NCI-H128 (cell line): ENCODE data around the gene OR5AL1.
"Not testable (repeated sequence)": the region's sequence is repeated elsewhere in the genome, so short reads cannot be mapped to it uniquely, and the experiment has no call there.

Experiments
- DNase-seq: peaks from one replicate; lab custom pipeline; 2025; ENCODE audit not compliant: unreplicated experiment; lab: John Stamatoyannopoulos, UW

Gene OR5AL1

DNA sequence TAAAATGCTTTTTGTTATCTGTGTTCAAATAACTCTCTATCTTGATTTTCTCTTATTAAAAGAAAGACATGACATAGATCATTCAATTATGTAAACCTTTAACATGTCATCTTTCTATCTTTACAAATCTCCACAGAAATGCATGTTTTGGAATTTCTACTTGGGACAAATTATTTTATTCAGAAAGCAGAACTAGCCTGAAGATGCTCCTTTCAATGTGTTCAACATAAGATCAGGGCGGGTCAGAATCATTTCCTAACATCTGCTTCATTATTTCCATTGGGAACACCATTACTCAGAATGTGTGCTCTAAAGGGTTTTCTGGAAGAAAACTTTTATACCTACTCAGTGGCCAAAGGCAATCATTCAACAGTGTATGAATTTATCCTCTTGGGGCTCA, at the start of gene OR5AL1:
OR5AL1 (plus strand) TSS at position 301 of the 400 bp plus-strand sequence.
- no peak for DNase-seq

DNA sequence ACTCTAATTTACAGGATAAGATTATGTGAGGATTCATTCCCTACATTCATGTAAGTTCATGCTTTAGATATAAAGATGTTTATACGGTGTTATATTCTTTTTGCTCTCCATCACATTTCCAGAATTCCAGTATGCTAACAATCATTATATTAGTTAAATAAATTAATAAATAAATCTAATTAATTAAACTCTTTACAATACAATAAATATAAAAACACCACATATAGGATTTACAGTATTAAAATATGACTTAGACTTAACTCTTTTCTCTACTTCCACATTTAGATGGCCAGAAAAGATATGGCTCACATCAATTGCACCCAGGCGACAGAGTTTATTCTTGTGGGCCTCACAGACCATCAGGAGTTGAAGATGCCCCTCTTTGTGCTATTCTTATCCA, 37.2 kb upstream of the OR5AL1 start, which contains the start of gene OR8U1:
OR8U1 (plus strand) TSS at position 301 of the 400 bp plus-strand sequence; CDS start at position 301, 0 bp downstream.
- DNase-seq, result no peak

DNA sequence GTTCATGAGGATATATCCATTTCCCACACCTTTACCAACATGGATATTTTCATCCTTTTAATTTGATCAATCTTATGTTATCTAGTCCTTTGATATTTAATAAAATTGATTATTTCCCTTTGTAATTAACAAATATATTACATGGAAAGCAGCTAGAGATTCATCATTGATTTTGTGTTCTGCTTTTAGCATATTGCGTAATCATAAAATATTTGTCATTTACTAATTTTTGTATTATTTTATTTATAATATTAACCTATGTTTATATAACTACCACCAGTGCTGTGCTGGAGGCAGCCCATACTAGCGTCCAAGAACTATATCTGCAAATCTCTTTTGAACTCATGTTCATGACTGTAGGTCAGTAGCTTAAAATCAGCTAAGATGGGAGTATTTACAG, 32.4 kb upstream of the OR5AL1 start:
- no peak for DNase-seq

DNA sequence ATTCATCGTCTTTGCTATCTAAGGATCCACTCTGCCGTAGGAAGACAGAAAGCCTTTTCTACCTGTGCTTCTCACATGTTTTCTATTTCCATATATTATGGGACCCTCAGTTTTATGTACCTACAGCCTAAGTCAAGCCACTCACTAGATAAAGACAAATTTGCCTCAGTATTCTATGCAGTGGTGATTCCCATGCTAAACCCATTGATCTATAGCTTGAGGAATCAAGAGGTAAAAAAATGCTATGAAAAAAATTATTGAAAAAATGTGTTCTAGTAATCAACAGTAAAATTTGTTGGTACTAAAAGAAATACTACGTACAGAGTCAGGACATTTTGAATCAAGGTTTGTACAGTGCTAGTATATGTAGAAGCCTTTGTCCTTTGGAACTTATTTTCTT, 18.1 kb upstream of the OR5AL1 start:
- no peak for DNase-seq

GRCh38 chr11:56396047-56396446, 16.4 kb upstream of the OR5AL1 start:
- DNase-seq, result no peak

DNA sequence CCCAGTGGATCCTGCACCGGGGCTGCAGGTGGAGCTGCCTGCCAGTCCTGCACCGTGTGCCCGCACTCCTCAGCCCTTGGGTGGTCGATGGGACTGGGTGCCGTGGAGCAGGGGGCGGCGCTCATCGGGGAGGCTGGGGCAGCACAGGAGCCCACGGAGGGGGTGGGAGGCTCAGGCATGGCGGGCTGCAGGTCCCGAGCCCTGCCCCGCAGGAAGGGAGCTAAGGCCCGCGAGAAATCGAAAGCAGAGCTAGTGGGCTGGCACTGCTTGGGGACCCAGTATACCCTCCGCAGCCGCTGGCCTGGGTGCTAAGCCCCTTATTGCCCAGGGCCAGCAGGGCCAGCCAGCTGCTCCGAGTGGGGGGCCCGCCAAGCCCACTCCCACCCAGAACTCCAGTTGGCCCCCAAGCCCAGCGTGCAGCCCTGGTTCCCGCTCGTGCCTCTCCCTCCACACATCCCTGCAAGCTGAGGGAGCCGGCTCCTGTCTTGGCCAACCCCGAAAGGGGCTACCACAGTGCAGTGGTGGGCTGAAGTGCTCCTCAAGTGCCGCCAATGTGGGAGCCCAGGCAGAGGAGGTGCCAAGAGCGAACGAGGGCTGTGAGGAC, 10.5 kb upstream of the OR5AL1 start:
- DNase-seq, result not testable (repeated sequence)

- DNase-seq, result no peak
These were observed 8.1 kb upstream of the OR5AL1 start for GRCh38 chr11:56404393-56404792.

GRCh38 chr11:56410801-56411200, 1.7 kb upstream of the OR5AL1 start:
- DNase-seq, result no peak

- no peak for DNase-seq
These were observed 41.0 kb downstream of the OR5AL1 start for GRCh38 chr11:56453521-56453920.

- DNase-seq, result no peak
These were observed 44.6 kb downstream of the OR5AL1 start for GRCh38 chr11:56457076-56457475.
